HEK293 (cell line): Measurements from ENCODE around the gene KCNMB2.

Source experiments
- CTCF ChIP-seq: fragments of 450-650 bp; formaldehyde crosslinking; IDR thresholded peaks from 2 replicates; pipeline ENCODE4 v1.5.1; 2016; ENCODE audit warnings: missing biosample characterization, missing genetic modification characterization
- GFI1B ChIP-seq: fragments of 450-650 bp; formaldehyde crosslinking; IDR thresholded peaks from 2 replicates; pipeline ENCODE4 v1.5.1; 2016; ENCODE audit warnings: missing biosample characterization, missing genetic modification characterization
- GLIS2 ChIP-seq: fragments of 450-650 bp; formaldehyde crosslinking; IDR thresholded peaks from 2 replicates; pipeline ENCODE4 v1.5.1; 2016; ENCODE audit warnings: missing biosample characterization, missing genetic modification characterization
- KLF10 ChIP-seq: fragments of 450-650 bp; IDR thresholded peaks from 2 replicates; pipeline ENCODE4 v1.5.1; 2018; ENCODE audit warnings: missing biosample characterization, mild to moderate bottlenecking, missing genetic modification characterization
- OVOL3 ChIP-seq: fragments of 450-650 bp; formaldehyde crosslinking; IDR thresholded peaks from 2 replicates; pipeline ENCODE4 v1.5.1; 2016; ENCODE audit warnings: missing biosample characterization, missing genetic modification characterization
- REST ChIP-seq: fragments of 450-650 bp; formaldehyde crosslinking; IDR thresholded peaks from 2 replicates; pipeline ENCODE4 v1.5.1; 2016; ENCODE audit warnings: missing biosample characterization, missing genetic modification characterization
- TCF7L2 ChIP-seq: IDR thresholded peaks from 2 replicates; pipeline ENCODE4 v1.6.1; 2011; ENCODE audit warnings: low read depth, mild to moderate bottlenecking, inconsistent platforms, low read length, moderate library complexity, borderline replicate concordance
- ZBTB21 ChIP-seq: fragments of 450-650 bp; formaldehyde crosslinking; IDR thresholded peaks from 2 replicates; pipeline ENCODE4 v1.5.1; 2017; ENCODE audit warnings: missing biosample characterization, missing genetic modification characterization
- ZEB2 ChIP-seq: fragments of 450-650 bp; formaldehyde crosslinking; IDR thresholded peaks from 2 replicates; pipeline ENCODE4 v1.5.1; 2016; ENCODE audit warnings: missing biosample characterization, missing genetic modification characterization
- ZNF10 ChIP-seq: fragments of 450-650 bp; formaldehyde crosslinking; IDR thresholded peaks from 2 replicates; pipeline ENCODE4 v1.5.1; 2017; ENCODE audit warnings: missing biosample characterization, missing genetic modification characterization
- ZNF18 ChIP-seq: fragments of 450-650 bp; formaldehyde crosslinking; IDR thresholded peaks from 2 replicates; pipeline ENCODE4 v1.5.1; 2016; ENCODE audit warnings: missing biosample characterization, missing genetic modification characterization
- ZNF639 ChIP-seq: fragments of 450-650 bp; formaldehyde crosslinking; IDR thresholded peaks from 2 replicates; pipeline ENCODE4 v1.5.1; 2016; ENCODE audit warnings: missing biosample characterization, missing genetic modification characterization
- ZNF658 ChIP-seq: fragments of 450-650 bp; formaldehyde crosslinking; IDR thresholded peaks from 2 replicates; pipeline ENCODE4; 2016; ENCODE audit warnings: missing biosample characterization, missing genetic modification characterization
- TF ChIP-seq, protein P1 (sequence below): fragments of 450-650 bp; formaldehyde crosslinking; IDR thresholded peaks from 2 replicates; pipeline ENCODE4 v1.5.1; 2016; ENCODE audit warnings: missing biosample characterization, missing genetic modification characterization

GRCh38 chr3:178665747-178666146 lies 129.5 kb downstream of the KCNMB2 start:
- TF ChIP-seq GFI1B (tag by site-specific recombination) (no peak), CTCF (tag by site-specific recombination) (no peak), ZBTB21 (no peak), ZNF639 (tag by site-specific recombination) (no peak), GLIS2 (no peak), ZEB2 (no peak), REST (no peak), ZNF10 (no peak), KLF10 (tag by site-specific recombination) (no peak), TCF7L2 (no peak), OVOL3 (tag by site-specific recombination) (no peak), ZNF18 (tag by site-specific recombination) (no peak), ZNF658 (tag by site-specific recombination) (no peak)
- TF ChIP-seq, protein P1, sequence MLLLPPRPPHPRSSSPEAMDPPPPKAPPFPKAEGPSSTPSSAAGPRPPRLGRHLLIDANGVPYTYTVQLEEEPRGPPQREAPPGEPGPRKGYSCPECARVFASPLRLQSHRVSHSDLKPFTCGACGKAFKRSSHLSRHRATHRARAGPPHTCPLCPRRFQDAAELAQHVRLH (tag by site-specific recombination) = no peak
